ENCODE data around the gene BEND6.
"Not testable (repeated sequence)": the region's sequence is repeated elsewhere in the genome, so short reads cannot be mapped to it uniquely, and the experiment has no call there.

Gene BEND6

DNA sequence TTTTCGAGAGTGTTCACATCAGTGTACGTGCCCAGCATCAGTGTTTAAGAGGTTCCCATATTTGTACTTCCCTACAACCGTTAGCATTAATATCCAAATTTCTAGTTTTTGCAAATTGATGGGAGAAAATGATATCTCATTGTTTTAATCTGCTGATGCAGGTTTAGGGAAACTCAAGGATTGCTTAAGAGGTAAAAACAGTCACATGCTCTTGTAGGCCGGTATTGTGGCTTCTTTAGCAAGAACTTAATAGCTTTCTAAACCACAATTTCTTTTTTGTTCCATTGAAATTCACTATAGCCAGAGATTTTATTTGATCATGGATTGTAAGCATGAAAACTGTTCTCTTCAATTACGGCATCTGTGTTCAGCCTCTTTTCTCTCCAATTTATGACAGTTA, 29.5 kb downstream of the BEND6 start:
- no peak for DNase-seq (ENCODE audit: low read depth in 3 of 3)

DNA sequence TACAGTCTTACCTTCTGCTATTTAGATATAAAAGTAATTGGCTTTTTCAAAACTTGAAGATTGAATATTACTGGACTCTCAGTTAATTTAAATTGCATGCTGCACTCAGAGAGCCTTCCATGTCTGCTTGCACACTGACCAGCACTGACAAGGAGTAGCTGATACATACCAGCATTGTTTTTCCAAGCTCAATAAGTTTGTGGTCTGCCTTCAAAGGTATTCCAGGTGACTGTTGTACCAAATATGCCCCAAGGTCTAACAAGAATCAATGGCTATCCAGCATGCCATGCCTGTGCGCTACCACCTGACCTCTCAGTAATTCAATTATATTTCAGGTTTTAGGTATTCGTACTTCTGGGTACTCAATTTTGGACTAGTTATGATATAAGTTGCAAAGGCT, 30.0 kb downstream of the BEND6 start:
- no peak for DNase-seq (ENCODE audit: low read depth in 3 of 3)

DNA sequence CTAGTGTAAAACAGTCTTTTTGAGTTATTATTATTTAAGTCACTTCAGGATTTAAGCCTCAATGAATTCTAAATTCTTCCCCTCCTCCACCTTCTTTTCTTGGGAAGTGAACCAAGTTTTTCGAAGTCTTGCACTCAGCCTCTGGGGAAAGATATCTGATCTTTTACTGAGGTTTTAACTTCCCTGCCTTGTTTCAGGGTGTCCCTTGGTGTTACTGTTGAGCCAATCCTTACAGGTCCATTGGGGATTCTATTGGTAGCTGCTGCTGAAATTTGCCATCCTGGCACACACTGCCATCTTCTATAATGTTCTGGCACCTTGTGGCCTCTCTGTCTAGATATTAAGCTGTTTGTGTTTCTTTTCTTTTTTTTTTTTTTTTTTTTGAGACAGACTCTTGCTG, 31.7 kb downstream of the BEND6 start:
- DNase-seq (ENCODE audit: low read depth in 3 of 3) = no peak

DNA sequence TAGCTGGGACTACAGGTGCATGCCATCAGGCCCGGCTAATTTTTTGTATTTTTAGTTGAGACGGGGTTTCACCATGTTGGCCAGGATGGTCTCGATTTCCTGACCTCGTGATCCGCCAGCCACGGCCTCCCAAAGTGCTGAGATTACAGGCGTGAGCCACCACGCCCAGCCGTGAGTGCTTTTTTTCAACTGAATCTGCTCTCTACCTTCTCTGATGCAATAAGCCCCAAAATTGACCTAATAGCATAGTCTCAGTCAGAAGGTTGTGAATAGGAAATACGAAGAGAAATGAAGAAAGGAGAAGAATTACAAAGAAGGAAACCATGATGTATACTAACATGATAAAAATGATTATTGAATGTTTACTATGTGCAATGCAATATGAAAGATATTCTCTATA, 33.2 kb downstream of the BEND6 start:
- no peak for DNase-seq (ENCODE audit: low read depth in 3 of 3)

DNA sequence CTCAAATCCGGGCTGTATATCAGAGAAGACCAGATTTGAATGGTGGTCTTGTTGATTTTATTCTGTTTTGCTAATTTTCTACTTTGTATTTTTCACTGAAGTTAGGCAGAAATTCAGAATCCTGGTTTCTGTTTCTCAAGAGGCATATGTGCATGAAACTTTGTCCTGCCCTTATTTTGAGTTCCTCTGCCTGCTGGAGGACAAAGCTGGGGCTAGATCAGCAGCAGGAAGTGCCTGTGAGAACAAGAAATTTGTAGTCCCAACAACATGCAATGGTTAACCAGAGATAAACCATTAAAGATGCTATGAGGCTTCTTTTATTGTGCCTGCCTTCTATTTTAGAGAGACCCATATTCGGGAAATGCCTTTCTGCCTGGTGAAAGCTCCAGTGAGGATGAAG, 37.1 kb downstream of the BEND6 start:
- no peak for DNase-seq (ENCODE audit: low read depth in 3 of 3)

DNA sequence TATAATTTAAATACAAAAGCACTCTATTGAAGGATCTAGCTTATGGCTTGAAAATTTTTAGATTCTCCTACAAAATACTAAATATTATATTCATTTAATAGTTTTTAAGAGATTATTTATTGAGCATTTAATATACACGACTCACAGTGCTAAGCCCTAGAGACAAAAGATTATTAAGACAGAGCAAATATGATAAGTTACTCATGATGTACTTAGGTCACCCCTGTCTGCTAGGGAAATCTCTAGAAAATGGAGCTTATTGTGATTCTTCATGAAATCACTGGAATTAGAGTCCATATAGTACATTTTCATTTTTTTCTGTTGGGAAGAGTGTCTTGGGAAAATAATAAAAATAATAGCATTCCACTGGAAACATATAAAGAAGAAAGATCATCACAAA, 37.8 kb downstream of the BEND6 start:
- DNase-seq (ENCODE audit: low read depth in 3 of 3) = no peak

DNA sequence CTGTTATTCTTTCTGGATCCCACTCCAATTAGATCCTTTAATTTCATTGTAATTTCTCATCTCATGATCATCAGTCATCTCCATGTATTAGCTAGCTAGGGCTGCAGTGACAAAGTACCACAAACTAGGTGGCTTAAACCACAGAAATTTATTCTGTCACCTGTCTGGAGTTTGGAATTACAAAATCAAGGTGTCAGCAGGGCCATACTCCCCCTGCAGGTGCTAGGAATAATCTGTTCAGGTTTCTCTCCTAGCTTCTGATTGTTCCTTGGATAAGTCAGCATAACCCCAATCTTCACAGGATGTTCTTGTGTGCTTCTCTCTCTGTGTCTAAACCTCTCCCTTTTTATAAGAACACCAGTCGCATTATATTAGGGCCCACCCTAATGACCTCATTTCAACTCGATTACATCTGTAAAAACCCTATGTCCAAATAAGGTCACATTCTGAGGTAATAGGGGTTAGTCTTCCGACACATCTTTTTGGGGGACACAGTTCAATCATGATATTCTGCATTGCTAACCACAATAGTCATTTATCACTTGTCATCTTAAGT, 40.5 kb downstream of the BEND6 start:
- no peak for DNase-seq (ENCODE audit: low read depth in 3 of 3)

DNA sequence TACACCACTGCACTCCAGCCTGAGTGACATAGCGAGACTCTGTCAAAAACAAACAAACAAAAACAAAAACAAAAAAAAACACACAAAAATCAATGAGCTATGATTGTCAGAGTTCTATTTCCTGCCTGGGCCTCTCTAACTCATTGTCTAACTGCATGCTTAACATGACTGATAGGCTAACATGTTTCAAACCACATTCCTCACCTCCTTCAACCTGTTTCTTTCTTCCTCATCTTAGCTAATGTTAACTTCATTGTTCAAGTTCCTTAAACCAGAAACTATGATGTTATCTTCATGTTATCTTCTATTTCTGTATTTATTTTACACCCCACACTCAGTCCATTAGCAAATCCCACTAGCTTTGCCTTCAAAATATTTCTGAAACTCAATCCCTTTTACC, 41.5 kb downstream of the BEND6 start:
- no peak for DNase-seq (ENCODE audit: low read depth in 3 of 3)

DNA sequence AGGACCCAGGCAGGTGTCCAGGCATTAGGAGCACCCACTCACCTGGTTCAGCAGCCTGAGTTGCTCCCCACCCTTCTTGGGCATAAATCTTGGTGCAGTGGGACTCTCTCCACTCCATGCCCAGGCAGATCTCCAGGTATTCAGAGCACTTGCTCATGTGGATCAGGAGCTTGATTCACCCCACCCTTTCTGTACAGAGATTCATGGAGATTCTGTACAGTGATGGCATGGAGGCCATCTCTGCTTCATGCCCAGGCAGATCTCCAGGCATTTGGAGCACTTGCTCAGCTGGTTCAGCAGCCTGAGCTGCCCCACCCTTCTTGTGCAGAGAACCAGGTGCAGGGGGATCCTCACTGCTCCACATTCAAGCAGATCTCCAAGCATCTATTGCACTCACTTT, 44.1 kb downstream of the BEND6 start:
- no peak for DNase-seq (ENCODE audit: low read depth in 3 of 3)

DNA sequence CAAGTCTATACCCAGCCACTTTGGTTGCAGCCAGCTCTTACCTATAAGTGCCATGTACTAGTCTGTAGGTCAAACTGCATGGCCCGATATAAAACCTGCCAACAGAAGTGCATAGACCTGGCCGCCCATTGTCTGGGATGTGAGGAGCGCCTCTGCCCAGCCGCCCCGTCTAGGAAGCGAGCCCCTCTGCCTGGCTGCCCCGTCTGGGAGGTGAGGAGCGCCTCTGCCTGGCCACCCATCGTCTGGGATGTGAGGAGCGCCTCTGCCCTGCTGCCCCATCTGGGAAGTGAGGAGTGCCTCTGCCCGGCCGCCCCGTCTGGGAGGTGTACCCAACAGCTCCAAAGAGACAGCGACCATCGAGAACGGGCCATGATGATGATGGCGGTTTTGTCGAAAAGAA, 44.8 kb downstream of the BEND6 start:
- not testable (repeated sequence) for DNase-seq (ENCODE audit: low read depth in 3 of 3)

DNA sequence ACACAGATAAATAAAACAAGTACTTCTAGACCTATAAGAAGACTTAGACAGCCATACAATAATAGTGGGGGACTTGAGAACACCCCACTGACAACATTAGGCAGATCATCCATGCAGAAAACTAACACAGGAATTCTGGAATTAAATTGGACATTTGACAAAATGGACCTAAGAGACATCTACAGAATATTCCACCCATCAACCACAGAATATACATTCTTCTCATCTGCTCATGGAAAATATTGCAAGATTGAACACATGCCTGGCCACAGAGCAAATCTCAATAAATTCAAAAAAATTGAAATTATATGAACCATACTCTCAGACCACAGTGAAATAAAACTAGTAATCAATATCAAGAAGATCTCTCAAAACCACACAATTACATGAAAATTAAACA, 47.3 kb downstream of the BEND6 start:
- DNase-seq (ENCODE audit: low read depth in 3 of 3) = no peak

DNA sequence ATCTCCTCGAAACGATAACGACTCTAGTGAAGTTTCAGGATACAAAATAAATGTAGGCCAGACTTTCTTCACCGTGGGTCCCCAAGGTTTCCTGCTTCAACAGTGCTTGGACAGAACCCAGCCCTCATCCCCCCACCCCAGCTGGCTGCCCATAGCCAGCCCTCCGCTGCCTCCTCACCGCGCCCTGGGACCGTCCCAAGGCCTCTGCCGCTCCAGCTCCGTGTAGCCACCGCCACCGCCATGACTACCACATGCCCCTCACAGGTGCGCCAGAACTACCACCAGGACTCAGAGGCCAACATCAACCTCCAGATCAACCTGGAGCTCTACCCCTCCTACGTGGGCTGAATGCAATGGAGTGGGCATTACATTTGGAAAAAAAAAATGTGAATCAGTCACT, 49.4 kb downstream of the BEND6 start:
- DNase-seq (ENCODE audit: low read depth in 3 of 3) = no peak

DNA sequence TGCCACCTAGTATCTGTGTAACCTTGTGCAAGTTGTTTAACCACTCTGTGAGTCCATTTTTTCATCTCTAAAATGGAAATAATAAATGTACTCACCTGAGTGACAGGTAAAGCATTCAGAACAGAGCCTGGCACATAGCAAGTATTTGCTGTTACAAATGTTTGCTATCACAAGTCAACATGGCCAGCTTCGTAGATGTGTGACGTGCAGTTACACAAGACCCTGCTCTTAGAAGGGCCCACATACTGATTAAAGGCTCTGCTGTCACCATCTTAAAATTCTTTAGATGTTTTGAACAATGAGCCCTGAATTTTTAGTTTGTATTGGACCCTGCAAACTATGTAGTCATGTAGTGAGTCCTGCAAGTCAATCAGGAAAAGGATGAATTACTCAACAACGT, 51.2 kb downstream of the BEND6 start:
- no peak for DNase-seq (ENCODE audit: low read depth in 3 of 3)

DNA sequence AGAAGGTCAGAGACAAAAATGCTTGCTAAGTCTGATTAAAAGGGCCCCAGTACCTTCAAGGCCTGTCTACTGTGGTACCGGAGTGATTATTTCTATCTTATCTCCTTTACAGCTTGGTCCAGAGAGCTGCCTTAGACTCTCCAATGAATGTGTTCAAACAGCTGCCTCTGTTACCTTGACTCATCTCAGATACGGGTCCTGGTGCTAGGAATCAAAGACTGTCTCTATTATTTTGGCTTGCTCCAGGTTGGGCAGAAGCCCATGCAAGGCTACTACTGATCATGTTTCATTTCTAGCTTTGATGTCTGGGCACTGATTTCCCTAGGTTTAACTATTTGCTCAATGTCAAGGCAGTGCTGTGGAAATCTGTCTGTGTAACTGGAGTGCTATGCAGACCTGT, 53.2 kb downstream of the BEND6 start:
- not testable (repeated sequence) for DNase-seq (ENCODE audit: low read depth in 3 of 3)

DNA sequence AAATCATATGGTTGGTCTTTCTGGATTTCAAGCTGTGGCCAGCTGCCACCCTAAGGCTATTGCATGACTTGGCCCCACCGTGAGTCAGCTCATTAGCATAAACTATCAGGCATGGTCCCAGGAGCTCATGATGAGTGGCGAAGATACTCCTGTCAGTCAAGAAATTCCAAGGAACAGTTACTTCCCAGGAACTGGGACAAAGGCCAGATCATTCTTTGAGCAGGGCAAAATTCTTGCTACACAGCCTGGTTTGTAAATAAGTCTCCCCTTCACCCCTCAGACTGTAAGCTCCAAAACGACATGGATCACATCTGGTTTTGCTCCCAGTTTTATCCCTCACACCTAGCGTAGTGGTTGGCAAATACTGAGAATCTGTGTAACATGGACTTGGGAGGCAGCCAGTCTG, 58.6 kb downstream of the BEND6 start:
- no peak for DNase-seq (ENCODE audit: low read depth in 3 of 3)

DNA sequence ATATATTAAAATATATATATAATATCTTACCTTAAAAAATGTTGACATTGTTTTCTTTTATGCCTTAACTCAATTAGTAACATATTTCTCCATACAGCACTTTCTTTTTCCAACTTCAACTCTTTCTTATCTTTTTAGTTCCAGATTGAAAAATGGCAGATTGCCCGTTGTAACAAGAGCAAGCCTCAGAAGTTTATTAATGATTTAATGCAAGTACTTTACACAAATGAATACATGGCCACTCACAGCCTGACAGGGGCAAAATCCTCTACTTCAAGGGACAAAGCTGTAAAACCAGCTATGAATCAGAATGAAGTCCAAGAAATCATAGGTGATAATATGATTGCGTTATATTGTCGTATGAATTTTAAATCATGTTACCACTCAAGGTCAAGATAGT, 62.2 kb downstream of the BEND6 start:
- no peak for DNase-seq (ENCODE audit: low read depth in 3 of 3)

DNA sequence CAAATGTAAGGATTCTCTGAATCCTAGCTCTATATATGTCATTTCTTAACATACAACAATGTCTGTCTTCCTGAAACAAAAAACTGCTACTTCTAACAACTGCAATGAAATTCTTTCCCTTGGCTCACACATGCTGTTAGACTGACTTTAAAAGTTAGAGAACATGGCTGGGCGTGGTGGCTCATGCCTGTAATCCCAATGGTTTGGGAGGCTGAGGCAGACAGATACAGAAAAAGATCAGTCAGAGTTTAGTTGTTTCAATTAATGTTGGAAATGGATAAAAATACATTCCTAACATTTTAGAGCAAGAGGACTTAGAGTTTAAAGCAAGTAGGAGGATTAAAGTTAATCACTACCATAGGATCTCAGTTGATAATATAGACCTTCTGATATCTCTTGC, 62.9 kb downstream of the BEND6 start:
- no peak for DNase-seq (ENCODE audit: low read depth in 3 of 3)

DNA sequence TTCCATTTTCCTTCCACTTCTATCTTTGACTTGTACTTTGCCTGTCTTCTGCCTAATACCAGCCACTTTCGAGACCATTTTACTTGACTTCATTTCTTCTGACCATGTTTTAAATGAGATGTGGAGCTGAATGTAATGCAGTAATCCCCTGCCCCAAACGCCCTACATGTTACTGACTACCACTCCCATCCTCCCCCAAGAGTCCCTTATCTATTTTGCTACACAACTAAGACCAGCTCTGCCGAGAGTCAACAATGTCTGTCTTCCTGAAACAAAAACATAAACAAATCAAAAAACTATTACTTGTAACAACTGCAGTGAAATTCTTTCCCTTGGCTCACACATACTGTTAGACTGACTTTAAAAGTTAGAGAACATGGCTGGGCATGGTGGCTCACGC, 64.5 kb downstream of the BEND6 start:
- no peak for DNase-seq (ENCODE audit: low read depth in 3 of 3)

DNA sequence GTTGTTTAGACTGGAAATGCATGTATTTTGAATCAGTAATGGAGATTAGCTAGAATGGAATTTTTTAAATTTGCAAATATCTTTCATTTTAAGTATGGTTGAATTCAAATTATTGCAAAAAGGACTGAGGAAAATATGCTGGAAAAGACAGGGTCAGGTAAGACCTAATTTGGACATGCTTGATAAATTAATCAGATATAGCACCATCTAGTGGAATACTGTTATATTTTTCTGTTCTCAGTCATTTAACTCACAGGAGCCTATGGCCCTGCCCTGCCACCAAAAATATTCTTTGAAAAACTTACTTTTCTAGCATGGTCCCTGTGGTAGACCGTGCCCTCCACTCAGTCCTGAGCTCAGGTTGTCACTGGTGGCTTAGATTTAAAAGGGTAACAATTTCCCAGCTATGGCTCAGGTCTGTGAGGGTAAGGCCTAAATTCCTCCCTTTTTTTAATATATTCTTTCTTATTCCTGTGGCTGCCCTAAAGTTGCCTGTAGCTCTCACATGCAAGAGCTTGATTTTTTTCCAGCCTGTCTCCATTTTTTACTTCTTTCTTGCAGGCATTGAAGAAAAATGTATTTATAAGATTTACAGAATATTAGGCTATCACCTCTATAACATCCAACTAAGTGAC, 66.3 kb downstream of the BEND6 start:
- DNase-seq (ENCODE audit: low read depth in 3 of 3) = no peak

DNA sequence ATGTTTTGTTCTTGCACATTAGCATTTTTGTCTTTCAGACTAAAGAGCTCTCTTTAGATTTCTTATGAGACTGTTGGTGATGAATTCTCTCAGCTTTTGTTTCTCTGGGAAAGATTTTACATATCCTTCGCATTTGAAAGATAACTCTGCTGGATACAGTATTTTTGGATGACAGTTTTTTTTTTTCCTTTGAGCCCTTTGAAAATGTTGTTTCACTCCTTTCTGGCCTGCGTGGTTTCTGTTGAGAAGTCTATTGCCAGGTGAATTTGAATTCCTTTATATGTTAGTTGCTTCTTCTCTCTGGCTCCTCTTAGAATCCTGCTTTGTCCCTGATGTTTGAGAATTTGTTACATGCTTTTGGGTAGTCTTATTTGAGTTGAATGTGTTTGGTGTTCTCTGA, 69.4 kb downstream of the BEND6 start:
- DNase-seq (ENCODE audit: low read depth in 3 of 3) = no peak

DNA sequence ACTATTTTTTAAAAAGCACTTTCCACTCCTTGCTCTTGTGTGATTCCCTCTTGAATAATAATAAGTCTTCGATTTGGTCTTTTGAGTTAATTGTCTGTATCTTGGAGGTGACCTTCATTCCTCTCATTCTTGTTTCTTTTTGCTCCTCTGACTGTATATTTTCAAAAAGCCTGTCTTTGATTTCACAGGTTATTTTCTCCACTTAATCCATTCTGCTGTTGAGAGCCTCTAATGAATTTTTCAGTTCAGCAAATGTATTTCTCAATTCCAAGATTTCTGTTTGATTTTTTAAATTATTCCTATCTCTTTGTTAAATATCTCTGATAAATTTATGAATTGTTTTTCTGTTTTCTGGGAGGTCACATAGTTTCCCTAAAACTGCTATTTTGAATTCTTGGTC, 69.9 kb downstream of the BEND6 start:
- DNase-seq (ENCODE audit: low read depth in 3 of 3) = no peak

DNA sequence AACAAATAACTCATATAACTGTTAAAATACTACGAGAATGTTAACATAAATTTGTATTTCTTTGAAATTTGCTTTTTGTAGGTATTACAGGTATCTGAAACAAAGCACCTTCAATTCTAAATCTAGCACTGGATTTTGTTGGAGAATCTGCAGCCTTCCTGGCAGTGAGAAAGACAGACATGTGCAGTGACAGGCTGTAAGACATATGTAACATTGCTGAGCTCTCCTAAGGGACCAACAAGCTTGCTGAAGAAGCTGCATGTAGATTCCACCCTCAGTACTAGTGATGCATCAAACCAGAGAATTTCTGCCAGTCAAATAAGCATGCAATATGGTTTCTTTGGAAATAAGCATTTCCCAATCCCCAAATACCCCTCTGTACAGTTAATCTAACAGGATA, 71.1 kb downstream of the BEND6 start:
- DNase-seq (ENCODE audit: low read depth in 3 of 3) = no peak

DNA sequence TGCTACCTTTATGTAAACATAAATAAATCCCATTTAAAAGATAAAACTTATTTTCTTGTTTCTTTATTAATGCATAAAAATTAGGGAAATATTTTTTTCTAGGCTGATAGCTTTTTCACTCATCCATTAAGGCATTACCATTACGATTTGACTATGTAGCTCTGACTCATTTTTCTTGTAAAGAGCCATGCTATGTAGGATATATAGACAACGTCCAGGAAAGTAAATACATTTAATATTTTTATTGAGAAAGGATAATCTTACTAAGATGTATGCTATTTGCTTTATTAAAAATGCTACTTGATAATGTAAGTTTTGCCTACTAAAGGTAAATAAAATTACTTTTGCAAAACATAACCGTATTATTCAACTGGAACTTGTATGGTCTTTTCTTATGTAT, 72.4 kb downstream of the BEND6 start:
- no peak for DNase-seq (ENCODE audit: low read depth in 3 of 3)

DNA sequence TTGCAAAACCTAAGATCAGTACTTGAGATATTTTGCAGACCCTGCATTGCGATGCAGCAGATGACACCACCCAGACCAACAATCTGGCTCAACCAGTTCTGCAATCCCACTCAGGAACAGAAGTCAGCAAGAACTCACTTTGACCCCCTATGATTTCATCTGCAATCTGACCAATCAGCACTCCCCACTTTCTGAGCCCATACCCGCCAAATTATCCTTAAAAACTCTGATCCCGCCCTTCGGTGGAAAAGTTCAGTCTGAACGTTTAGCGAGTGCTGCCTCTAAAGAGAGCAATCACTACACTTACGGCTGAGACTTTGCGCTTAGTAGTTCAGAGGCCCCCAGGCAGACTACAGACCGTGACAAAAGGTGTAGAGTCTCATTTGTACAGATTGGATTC, 74.3 kb downstream of the BEND6 start:
- DNase-seq (ENCODE audit: low read depth in 3 of 3) = no peak
